ENCODE measurements around the gene GLIS1. TPM values are rescaled to one million over a fixed set of nuclear protein-coding genes. Genes with fewer than 3 reads are reported as not detected.

Gene GLIS1
- total RNA-seq, 1 experiment from 2014 or later = 0.28 TPM

- Histone ChIP-seq H4K5ac (ENCODE audit: insufficient read length, low read depth, low read length) (no peak overlapping the region), H3K27me3 (ENCODE audit: insufficient read depth, low read length) (no peaks in the 10 kb centered on the region), H3T11ph (ENCODE audit: low read length) (no peak overlapping the region), H3K4me2 (ENCODE audit: insufficient read depth, insufficient read length, low read length) (no peak overlapping the region), H2BK20ac (ENCODE audit: low read depth, low read length, poor library complexity, severe bottlenecking) (no peak overlapping the region), H2AK5ac (ENCODE audit: insufficient read length, low read length) (no peak overlapping the region), H3K4ac (ENCODE audit: low read depth, low read length) (no peak overlapping the region), H2BK12ac (ENCODE audit: insufficient read length, low read depth, low read length) (no peak overlapping the region), H4K8ac (replicated peaks; ENCODE audit: insufficient read length, low read depth, low read length) (no peak overlapping the region), H2BK15ac (ENCODE audit: low read depth, low read length) (no peak overlapping the region), H3K56ac (ENCODE audit: insufficient read length, low read depth, low read length) (no peak overlapping the region), H3K79me2 (ENCODE audit: insufficient read depth, low read length) (no peaks in the 10 kb centered on the region), H3K27ac (ENCODE audit: insufficient read length, low read depth, low read length) (no peak overlapping the region), H3K9ac (ENCODE audit: extremely low read depth, insufficient read length, low read length) (no peak overlapping the region), H3K18ac (ENCODE audit: insufficient read length, low read depth, low read length) (no peak overlapping the region), H3K23ac (ENCODE audit: insufficient read length, low read depth, low read length) (no peak overlapping the region), H3K4me1 (ENCODE audit: insufficient read depth, low read length) (peaks cover 6% of the 10 kb centered on the region; the same call in 1 of the 2 replicates), H2AFZ (ENCODE audit: low read length) (no peak overlapping the region), H3K79me1 (ENCODE audit: insufficient read depth, low read depth, low read length, poor library complexity, severe bottlenecking) (no peaks in the 10 kb centered on the region), H3K9me3 (ENCODE audit: control insufficient read depth, low read depth, low read length) (no peaks in the 10 kb centered on the region), H3K14ac (ENCODE audit: insufficient read depth, low read length) (no peak overlapping the region), H3K23me2 (ENCODE audit: insufficient read length, low read depth, low read length, poor library complexity, severe bottlenecking) (no peaks in the 10 kb centered on the region), H2BK5ac (ENCODE audit: insufficient read length, low read length) (no peak overlapping the region), H2BK120ac (ENCODE audit: low read depth, low read length, poor library complexity, severe bottlenecking) (no peak overlapping the region), H4K91ac (ENCODE audit: insufficient read length, low read depth, low read length) (no peak overlapping the region), H4K20me1 (ENCODE audit: control insufficient read depth, insufficient read depth, insufficient read length) (no peaks in the 10 kb centered on the region)
- peaks cover 3% of the 10 kb centered on the region for H3K27me3 Mint-ChIP-seq (ENCODE audit: low read depth)
- DNase-seq = no peak
- H3K9me3 Mint-ChIP-seq = peaks cover 0 to 3% of the 10 kb centered on the region in 2 experiments; a peak in 3 of 5 replicates
- WGBS (ENCODE audit: extremely low coverage, insufficient read length, low lambda C conversion rate) = no CpG with 5 or more reads among the region's 3 CpGs
- no peaks in the 10 kb centered on the region for H3K36me3 Mint-ChIP-seq (ENCODE audit: insufficient read depth in 1 of 3, low read depth in 3 of 3)
- H3K4me1 Mint-ChIP-seq = peaks cover 33 to 47% of the 10 kb centered on the region in 2 experiments
- H3K27ac Mint-ChIP-seq = no peak overlapping the region; a peak in 1 of 7 replicates
- no peak overlapping the region for H3K4me3 Mint-ChIP-seq
- TF ChIP-seq, protein P1, sequence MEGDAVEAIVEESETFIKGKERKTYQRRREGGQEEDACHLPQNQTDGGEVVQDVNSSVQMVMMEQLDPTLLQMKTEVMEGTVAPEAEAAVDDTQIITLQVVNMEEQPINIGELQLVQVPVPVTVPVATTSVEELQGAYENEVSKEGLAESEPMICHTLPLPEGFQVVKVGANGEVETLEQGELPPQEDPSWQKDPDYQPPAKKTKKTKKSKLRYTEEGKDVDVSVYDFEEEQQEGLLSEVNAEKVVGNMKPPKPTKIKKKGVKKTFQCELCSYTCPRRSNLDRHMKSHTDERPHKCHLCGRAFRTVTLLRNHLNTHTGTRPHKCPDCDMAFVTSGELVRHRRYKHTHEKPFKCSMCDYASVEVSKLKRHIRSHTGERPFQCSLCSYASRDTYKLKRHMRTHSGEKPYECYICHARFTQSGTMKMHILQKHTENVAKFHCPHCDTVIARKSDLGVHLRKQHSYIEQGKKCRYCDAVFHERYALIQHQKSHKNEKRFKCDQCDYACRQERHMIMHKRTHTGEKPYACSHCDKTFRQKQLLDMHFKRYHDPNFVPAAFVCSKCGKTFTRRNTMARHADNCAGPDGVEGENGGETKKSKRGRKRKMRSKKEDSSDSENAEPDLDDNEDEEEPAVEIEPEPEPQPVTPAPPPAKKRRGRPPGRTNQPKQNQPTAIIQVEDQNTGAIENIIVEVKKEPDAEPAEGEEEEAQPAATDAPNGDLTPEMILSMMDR (conservative IDR thresholded peaks at IDR 0.05) = no peak
These were observed 30.3 kb downstream of the GLIS1 start for GRCh38 chr1:53708687-53709086.
